Activated CD4-positive, alpha-beta T cell treated with anti-CD3 and anti-CD28 coated beads for 4 hours (primary cell): ENCODE measurements around the gene SEPTIN11.
A peak's percentile ranks its signal among the peaks of the same experiment; 100 is the strongest.

Source experiments
- DNase-seq, 2 donors: peaks; one replicate each; pipeline ENCODE4 v3.0.0-alpha.2; 2020

SEPTIN11 gene

GRCh38 chr4:76949276-76950051, at the start of gene SEPTIN11:
Gene SEPTIN11, plus strand, starts transcription at chr4:76949752. Its CDS starts 152 bp downstream, at chr4:76949904.
- DNase-seq, result peak; percentile 80 to 86

DNA sequence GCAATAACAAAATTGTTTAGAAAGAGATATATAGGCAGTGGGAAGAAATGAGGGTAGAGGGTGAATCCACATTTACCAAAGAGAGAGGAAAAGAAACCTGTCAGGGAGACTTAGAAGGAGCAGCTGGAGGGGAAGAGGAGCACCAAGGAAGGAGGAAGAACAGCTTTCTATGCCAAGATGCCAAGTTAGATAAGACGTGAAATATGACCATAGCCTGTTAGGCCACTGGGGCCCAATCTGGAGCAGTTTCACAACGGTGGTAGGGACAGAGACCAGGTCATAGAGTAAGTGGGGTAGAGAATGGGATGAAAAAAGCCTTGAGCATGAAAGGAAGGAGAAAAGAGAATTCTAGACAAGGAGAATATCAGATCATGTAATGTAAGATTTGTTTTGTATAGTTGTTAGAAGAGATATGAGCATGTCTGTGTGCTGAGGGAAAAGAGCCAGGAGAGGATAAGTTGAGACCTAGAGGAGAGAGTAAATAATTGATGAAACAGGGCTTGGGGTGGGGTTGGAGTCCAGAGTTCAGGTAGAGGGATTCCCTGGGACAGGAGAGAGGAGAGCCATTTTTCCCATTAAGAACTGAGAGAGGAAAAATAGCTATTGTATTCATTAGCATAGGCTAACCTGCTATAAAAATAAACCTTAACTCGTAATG, 47.2 kb upstream of the SEPTIN11 start:
- no peak for DNase-seq

DNA sequence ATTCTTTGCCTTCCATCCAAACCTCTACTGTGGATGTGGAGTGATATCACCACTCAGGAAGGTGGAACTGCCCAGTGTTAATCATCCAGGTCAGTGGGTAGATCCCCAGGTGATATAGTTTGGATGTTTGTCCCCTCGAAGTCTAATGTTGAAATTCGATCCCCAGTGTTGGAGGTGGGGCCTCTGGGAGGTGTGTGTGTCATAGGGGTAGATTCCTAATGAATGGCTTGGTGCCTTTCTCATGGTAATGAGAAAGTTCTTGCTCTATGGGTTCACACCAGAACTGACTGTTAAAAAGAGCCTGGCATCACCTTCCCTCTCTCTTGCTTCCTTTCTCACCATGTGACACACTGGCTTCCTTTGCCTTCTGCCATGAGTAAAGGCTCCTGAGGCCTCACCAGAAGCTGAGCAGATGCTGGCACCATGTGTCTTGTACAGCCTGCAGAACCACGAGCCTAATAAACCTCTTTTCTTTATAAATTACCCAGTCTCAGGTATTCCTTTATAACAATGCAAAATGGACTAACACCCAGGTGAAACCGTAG, 44.8 kb upstream of the SEPTIN11 start:
- no peak for DNase-seq

GRCh38 chr4:76905521-76905920, 44.0 kb upstream of the SEPTIN11 start:
- no peak for DNase-seq

GRCh38 chr4:76909711-76910110, 39.8 kb upstream of the SEPTIN11 start:
- no peak for DNase-seq

GRCh38 chr4:76920715-76921114, 28.8 kb upstream of the SEPTIN11 start:
- no peak for DNase-seq

DNA sequence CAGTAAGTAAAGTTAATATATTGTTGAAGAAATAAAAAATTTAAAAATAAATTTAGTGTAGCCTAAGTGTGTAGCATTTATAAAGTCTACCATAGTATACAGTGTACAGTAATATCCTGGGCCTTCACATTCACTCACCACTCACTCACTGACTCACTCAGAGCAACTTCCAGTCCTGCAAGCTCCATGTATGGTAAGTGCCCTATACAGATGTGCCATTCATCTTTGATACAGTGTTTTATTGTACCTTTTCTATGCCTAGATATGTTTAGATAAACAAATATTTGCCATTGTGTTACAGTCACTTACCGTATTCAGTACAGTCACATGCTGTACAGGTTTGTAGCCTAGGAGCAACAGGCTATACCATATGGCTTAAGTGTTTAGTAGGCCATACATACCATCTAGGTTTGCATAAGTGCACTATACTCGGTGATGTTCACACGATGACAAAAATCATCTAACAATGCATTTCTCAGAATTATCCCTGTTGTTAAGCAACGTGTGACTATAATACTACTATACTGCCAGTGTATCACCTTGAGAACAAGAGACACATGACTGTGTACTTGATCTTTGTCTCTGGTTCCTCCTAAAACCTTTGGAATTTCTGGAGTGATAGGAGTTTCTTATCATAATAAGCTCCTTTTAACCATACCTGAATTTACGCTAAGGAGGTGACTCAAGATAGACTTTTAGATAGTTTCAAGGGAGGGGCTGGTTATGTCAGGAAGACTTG, 25.8 kb upstream of the SEPTIN11 start:
- no peak for DNase-seq

- no peak for DNase-seq
Observed at GRCh38 chr4:76926841-76927240, 22.7 kb upstream of the SEPTIN11 start.

DNA sequence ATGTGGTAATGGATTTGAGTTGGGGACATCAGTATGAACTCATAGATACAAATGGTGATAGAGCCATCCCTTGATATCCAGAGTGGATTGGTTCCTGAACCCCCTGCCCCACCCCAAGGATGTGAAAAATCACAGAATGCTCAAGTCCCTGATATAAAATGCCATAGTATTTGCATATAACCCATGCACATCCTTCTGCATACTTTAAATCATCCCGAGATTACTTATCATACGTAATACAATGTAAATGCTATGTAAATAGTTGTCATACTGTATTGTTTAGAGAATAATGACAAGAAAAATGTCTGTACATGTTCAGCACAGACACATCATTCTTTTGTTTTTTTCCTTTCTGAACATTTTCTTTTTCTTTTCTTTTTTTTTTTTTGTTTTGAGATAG, 18.9 kb upstream of the SEPTIN11 start:
- no peak for DNase-seq

- DNase-seq, result no peak
Observed at GRCh38 chr4:76931087-76931486, 18.5 kb upstream of the SEPTIN11 start.

DNA sequence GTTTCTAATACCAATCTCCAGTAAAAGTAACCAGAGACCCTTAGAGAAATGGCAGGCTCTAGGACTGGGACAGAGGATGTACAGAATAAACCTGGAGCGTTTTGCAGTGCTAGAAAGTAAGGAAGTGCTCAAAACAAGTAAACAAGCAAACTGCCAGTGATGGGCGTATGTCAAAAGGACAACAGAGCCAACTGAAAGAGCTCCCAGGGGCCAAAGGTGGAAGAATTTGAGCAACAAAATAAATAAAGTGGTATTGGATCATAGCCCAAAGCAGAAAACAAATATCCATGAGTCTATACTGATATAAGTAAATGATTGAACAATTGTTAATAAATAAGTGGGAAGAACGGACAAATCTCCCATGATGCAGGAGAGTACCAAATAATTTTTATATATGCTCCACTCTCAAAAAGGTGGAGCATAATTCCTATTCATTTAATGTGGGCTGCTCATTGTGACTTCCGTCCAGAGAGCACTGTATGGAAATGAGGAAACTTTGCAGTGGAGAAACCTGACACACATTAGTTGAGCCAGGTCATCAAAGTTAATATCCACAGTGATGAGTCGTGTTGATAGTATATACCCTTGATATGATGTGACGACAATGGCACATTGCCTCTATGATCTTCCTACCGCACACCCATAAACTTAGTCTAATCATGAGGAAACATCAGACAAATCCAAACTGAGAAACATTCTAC, 17.8 kb upstream of the SEPTIN11 start:
- DNase-seq, result no peak

GRCh38 chr4:76939184-76939583, 10.4 kb upstream of the SEPTIN11 start:
- DNase-seq, result no peak

- DNase-seq, result no peak
Observed at GRCh38 chr4:76943129-76943620, 6.4 kb upstream of the SEPTIN11 start.

DNA sequence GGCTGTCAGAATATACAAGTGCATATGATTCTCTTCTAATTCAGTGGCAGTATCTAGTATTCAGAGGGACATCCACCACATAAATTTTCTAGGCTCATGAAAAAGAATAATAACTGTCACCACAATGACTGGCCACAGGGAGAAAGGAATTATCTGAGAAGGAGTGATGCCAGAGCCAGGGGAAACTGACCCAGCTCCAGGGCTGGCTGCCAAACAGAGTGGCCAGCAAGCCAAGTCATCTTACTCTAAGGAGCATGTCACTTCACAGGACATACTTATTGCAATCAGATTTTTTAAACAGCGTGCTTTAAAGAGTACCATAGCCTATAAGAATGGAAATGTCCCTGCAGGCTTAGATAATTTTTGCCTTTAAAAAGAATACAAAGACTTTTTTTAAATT, 5.8 kb upstream of the SEPTIN11 start:
- no peak for DNase-seq

GRCh38 chr4:76947369-76947768, 2.2 kb upstream of the SEPTIN11 start:
- DNase-seq, result no peak

DNA sequence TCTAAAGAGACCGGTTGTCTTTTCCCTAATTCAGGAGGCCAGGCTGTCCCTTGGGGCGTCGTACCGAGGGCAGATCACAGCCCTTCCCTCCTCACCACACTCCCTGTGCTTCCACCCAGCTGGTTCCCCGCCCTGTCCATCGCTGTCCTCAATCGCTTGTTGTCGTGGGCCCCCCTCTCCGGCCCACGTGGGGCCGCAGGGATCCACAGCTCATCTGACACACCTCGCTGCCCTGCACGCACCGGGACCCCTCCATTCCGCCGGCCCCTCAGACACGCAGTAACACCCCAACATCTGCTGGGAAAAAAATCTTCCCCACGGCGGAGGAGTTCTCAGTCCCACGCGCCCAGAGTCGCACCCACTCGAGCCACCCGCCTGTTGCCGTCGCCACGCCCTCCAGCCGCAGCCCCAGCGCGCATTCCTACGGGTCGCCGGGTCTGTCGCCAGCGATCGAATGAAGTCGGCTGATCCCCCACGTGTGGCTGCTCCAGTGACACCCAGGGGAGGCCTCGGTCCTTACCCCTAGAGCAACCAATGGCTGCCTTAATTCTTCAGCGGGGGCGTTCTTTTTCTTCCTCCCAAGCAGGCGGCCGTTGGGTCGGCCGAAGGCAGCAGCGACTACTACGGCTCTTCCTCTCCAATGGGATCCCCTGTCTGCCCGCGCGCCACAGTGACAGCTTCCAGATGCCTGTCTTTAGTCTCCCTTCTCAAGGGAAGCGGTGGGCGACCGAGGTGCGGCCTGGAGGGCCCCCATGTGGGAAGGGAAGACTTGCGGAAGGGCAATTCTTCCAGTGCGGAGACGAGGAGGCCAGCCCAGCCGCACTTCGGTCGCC, 893 bp upstream of the SEPTIN11 start:
- DNase-seq, result peak; percentile 63 to 69

- DNase-seq, result peak; percentile 48 to 65
Observed at GRCh38 chr4:76950052-76950955, 752 bp downstream of the SEPTIN11 start.

- DNase-seq, result no peak
Observed at GRCh38 chr4:76950956-76951671, 1.6 kb downstream of the SEPTIN11 start.

GRCh38 chr4:76951672-76952010, 2.1 kb downstream of the SEPTIN11 start:
- DNase-seq, result no peak

- DNase-seq, result no peak
Observed at GRCh38 chr4:76952071-76952470, 2.5 kb downstream of the SEPTIN11 start.
